ENCODE measurements around the gene SLC16A10. TPM values are rescaled to one million over a fixed set of nuclear protein-coding genes. Genes with fewer than 3 reads are reported as not detected.

SLC16A10 gene
- polyA plus RNA-seq, 1 donor (not counting 4 experiments of a cell fraction or from before 2014, with no cell fraction given), result not detected

DNA sequence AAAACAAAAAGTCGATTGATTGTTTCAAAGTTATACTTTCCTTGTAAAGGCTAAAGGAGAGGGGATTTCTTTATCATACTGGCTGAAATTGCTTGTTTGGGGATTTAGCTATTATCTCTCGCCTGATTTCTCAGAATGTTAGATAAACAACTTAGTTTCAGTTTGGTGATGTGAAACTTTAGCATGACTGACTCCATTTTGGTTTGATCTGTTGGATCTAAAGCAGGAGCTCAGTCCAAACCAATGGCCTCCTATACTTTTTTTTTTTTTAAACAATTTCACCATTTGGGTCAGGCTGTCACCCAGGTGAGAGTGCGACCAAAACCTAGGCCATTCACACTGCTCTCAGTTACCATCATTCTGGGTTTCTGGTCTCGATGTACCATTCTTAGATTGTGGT, 45.4 kb upstream of the SLC16A10 start:
- dilution Hi-C loops (cut with MboI; ENCODE audit: extremely low pct_ligation_motif_present, low sequenced_read_pairs), result loop anchor here (25.0 kb wide), 1 partner anchor 170 kb away; no protein-coding TSS in a partner anchor
- H4K20me1 ChIP-seq (ENCODE audit: control insufficient read depth, extremely low read depth, insufficient read depth, low read length), result no peaks in the 10 kb centered on the region
- H3K27me3 ChIP-seq (ENCODE audit: control insufficient read depth, extremely low read depth, insufficient read depth, low read length), result no peaks in the 10 kb centered on the region
- H3K27ac ChIP-seq (ENCODE audit: control insufficient read depth, insufficient read depth, low read length), result no peak overlapping the region
- no peaks in the 10 kb centered on the region for H3K9me1 ChIP-seq (ENCODE audit: control insufficient read depth, extremely low read depth, insufficient read depth, low read length)
- no peak for FAIRE-seq
- no peak for TF ChIP-seq EZH2 (IDR thresholded peaks at IDR 0.05; ENCODE audit: low read length)
- TF ChIP-seq, protein P1, sequence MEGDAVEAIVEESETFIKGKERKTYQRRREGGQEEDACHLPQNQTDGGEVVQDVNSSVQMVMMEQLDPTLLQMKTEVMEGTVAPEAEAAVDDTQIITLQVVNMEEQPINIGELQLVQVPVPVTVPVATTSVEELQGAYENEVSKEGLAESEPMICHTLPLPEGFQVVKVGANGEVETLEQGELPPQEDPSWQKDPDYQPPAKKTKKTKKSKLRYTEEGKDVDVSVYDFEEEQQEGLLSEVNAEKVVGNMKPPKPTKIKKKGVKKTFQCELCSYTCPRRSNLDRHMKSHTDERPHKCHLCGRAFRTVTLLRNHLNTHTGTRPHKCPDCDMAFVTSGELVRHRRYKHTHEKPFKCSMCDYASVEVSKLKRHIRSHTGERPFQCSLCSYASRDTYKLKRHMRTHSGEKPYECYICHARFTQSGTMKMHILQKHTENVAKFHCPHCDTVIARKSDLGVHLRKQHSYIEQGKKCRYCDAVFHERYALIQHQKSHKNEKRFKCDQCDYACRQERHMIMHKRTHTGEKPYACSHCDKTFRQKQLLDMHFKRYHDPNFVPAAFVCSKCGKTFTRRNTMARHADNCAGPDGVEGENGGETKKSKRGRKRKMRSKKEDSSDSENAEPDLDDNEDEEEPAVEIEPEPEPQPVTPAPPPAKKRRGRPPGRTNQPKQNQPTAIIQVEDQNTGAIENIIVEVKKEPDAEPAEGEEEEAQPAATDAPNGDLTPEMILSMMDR (optimal IDR thresholded peaks at IDR 0.05 in 1 of 3, IDR thresholded peaks at IDR 0.05 in 1 of 3, conservative IDR thresholded peaks at IDR 0.05 in 1 of 3; ENCODE audit: extremely low read depth in 1 of 3, insufficient read depth in 2 of 3, low read length in 3 of 3), result no peak
- H3K79me2 ChIP-seq (ENCODE audit: control insufficient read depth, insufficient read depth, low read length), result no peaks in the 10 kb centered on the region
- no peak for DNase-seq (ENCODE audit: low read depth, low spot score)
- no peak overlapping the region for H3K4me2 ChIP-seq (ENCODE audit: control insufficient read depth, extremely low read depth, insufficient read depth, low read depth, low read length)
- no peak overlapping the region for H3K4me3 ChIP-seq (ENCODE audit: control insufficient read depth in 2 of 3, extremely low read depth in 1 of 3, insufficient read depth in 2 of 3, low read depth in 1 of 3, low read length in 3 of 3)
- H2AFZ ChIP-seq (ENCODE audit: control insufficient read depth, low read length), result no peak overlapping the region
- no peaks in the 10 kb centered on the region for H3K9me3 ChIP-seq (ENCODE audit: control insufficient read depth, low read depth, low read length)
- H3K36me3 ChIP-seq (ENCODE audit: control insufficient read depth in 2 of 2, extremely low read depth in 1 of 2, insufficient read depth in 2 of 2, low read length in 2 of 2), result no peaks in the 10 kb centered on the region
- no peaks in the 10 kb centered on the region for H3K4me1 ChIP-seq (ENCODE audit: control insufficient read depth, extremely low read depth, insufficient read depth, low read length)
- H3K9ac ChIP-seq (ENCODE audit: control insufficient read depth, extremely low read depth, insufficient read depth, low read length), result no peak overlapping the region

DNA sequence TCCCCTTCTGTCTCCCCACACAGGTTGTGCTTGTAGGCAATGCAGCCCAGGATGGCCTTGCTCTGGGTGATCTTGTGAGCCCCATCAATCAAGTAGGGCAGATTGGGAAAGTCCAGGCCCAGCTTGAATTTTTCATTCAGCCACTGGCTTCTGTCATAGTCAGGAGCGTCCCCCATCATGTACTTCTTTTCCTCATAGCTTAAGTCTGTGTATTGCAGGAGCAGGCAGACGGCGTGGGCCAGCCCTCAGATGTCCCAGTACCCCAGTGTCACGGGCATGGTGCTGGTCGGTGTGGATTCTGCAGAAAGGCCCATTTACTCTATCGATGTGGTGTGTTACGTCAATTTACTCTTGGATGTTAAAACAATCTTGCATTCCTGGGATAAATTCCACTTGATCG, 40.1 kb upstream of the SLC16A10 start:
- H3K4me1 ChIP-seq (ENCODE audit: control insufficient read depth, extremely low read depth, insufficient read depth, low read length), result no peaks in the 10 kb centered on the region
- no peak for TF ChIP-seq EZH2 (IDR thresholded peaks at IDR 0.05; ENCODE audit: low read length)
- TF ChIP-seq, protein P1 (optimal IDR thresholded peaks at IDR 0.05 in 1 of 3, IDR thresholded peaks at IDR 0.05 in 1 of 3, conservative IDR thresholded peaks at IDR 0.05 in 1 of 3; ENCODE audit: extremely low read depth in 1 of 3, insufficient read depth in 2 of 3, low read length in 3 of 3), result no peak

More for the DNA sequence above, 40.1 kb upstream of the SLC16A10 start:
- Histone ChIP-seq H3K9me3 (ENCODE audit: control insufficient read depth, low read depth, low read length) (no peaks in the 10 kb centered on the region), H3K4me3 (ENCODE audit: control insufficient read depth in 2 of 3, extremely low read depth in 1 of 3, insufficient read depth in 2 of 3, low read depth in 1 of 3, low read length in 3 of 3) (no peak overlapping the region), H3K4me2 (ENCODE audit: control insufficient read depth, extremely low read depth, insufficient read depth, low read depth, low read length) (no peak overlapping the region), H2AFZ (ENCODE audit: control insufficient read depth, low read length) (no peak overlapping the region), H3K27me3 (ENCODE audit: control insufficient read depth, extremely low read depth, insufficient read depth, low read length) (no peaks in the 10 kb centered on the region), H3K79me2 (ENCODE audit: control insufficient read depth, insufficient read depth, low read length) (no peaks in the 10 kb centered on the region), H4K20me1 (ENCODE audit: control insufficient read depth, extremely low read depth, insufficient read depth, low read length) (no peaks in the 10 kb centered on the region), H3K36me3 (ENCODE audit: control insufficient read depth in 2 of 2, extremely low read depth in 1 of 2, insufficient read depth in 2 of 2, low read length in 2 of 2) (no peaks in the 10 kb centered on the region), H3K27ac (ENCODE audit: control insufficient read depth, insufficient read depth, low read length) (no peak overlapping the region), H3K9me1 (ENCODE audit: control insufficient read depth, extremely low read depth, insufficient read depth, low read length) (no peaks in the 10 kb centered on the region), H3K9ac (ENCODE audit: control insufficient read depth, extremely low read depth, insufficient read depth, low read length) (no peak overlapping the region)
- FAIRE-seq (no peak), DNase-seq (ENCODE audit: low read depth, low spot score) (no peak)
- dilution Hi-C loops (cut with MboI; ENCODE audit: extremely low pct_ligation_motif_present, low sequenced_read_pairs), result loop anchor here (25.0 kb wide), 1 partner anchor 165 kb away; no protein-coding TSS in a partner anchor
